ENCODE measurements around the gene BFSP2. TPM values are rescaled to one million over a fixed set of nuclear protein-coding genes. Genes with fewer than 3 reads are reported as not detected.
"Not testable (repeated sequence)": the region's sequence is repeated elsewhere in the genome, so short reads cannot be mapped to it uniquely, and the experiment has no call there.

Gene BFSP2
- total RNA-seq, 1 experiment from 2014 or later, result not detected

DNA sequence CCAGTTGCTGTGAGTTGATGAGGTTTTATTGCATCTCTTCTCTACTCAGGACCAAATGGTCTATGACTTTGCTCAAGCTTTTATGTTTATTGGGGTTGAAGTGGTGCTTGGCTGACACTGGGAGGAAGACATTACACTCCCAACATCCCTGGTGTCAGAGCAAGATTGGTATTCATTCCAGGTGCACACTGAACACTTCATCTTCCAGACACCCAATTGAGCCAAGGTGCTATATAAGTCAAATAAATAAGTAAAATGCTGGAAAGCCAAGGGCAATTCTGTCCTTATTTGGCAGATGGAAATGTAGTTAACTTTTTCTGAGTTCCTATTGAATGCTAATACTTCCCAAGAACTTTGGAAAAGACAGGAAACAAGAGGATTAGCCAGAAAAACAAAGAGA lies 120.4 kb downstream of the BFSP2 start:
- DNase-seq (ENCODE audit: low read depth), result no peak

GRCh38 chr3:133520938-133521337 lies 121.1 kb downstream of the BFSP2 start:
- DNase-seq (ENCODE audit: low read depth), result peak; percentile 59

- no peak for DNase-seq (ENCODE audit: low read depth)
Observed at GRCh38 chr3:133521946-133522345, 122.1 kb downstream of the BFSP2 start.

GRCh38 chr3:133523758-133524157 lies 123.9 kb downstream of the BFSP2 start:
- not testable (repeated sequence) for DNase-seq (ENCODE audit: low read depth)

Other genes with a start within 250 kb of the BFSP2 start
- 143 and 202 TPM in 2 replicates for gene CDV3, start 173.6 kb downstream of the BFSP2 start, total RNA-seq (2014; rRNA removed; shearing (Covaris generic))

Data from M059J (cell line).